ENCODE measurements around the gene CHST9. TPM values are rescaled to one million over a fixed set of nuclear protein-coding genes. Genes with fewer than 3 reads are reported as not detected.

CHST9 gene
- total and polyA plus RNA-seq, 2 of the 13 experiments (the other 11 are each of a cell fraction or from before 2014, with no cell fraction given) = 3.2 to 9.6 TPM

- no peak overlapping the region for H3K27ac ChIP-seq (ENCODE audit: extremely low read length, insufficient read depth, low read length)
- H3K4me3 ChIP-seq (replicated peaks in 1 of 3; ENCODE audit: insufficient read depth in 1 of 3, low read depth in 2 of 3, low read length in 3 of 3) = no peak overlapping the region
- no peak overlapping the region for H3K9ac ChIP-seq (ENCODE audit: insufficient read depth, low read depth, low read length)
- intact Hi-C loops (cut with micrococcal nuclease; ENCODE audit: unreplicated experiment) = no loop called here
- in situ Hi-C loops (cut with HindIII; ENCODE audit: extremely low pct_ligation_motif_present, low pct_unique_long_range_greater_than_20kb) = no loop called here
- DNase-seq (ENCODE audit: low spot score) = no peak
- peaks cover 16% of the 10 kb centered on the region for H3K9me3 ChIP-seq (ENCODE audit: low read length)
- no TSS peak for BruUV-seq (replicated peaks)
- no peaks in the 10 kb centered on the region for H3K4me1 ChIP-seq (ENCODE audit: insufficient read depth, low read length)
- no peaks in the 10 kb centered on the region for H3K27me3 ChIP-seq (ENCODE audit: control insufficient read depth in 1 of 2, insufficient read depth in 2 of 2, low read length in 2 of 2)
- H3K79me2 ChIP-seq (ENCODE audit: insufficient read depth, low read length) = no peaks in the 10 kb centered on the region
- FAIRE-seq = no peak
- no peaks in the 10 kb centered on the region for H4K20me1 ChIP-seq (ENCODE audit: insufficient read depth, low read length)
- ChIA-PET POLR2A (no interaction called here), CTCF (ENCODE audit: low intra/inter-chr PET ratio, low total read pairs) (no interaction called here)
- H3K4me2 ChIP-seq (ENCODE audit: low read depth, low read length) = no peak overlapping the region
- H3K36me3 ChIP-seq (replicated peaks in 1 of 2; ENCODE audit: control insufficient read depth in 1 of 2, insufficient read depth in 2 of 2, low read length in 2 of 2) = no peaks in the 10 kb centered on the region
- H2AFZ ChIP-seq (ENCODE audit: low read length) = no peak overlapping the region
- no peak for ATAC-seq
- TF ChIP-seq ZNF597 (CRISPR knock-in tag; IDR thresholded peaks at IDR 0.05) = no peak
- TF ChIP-seq, protein P1, sequence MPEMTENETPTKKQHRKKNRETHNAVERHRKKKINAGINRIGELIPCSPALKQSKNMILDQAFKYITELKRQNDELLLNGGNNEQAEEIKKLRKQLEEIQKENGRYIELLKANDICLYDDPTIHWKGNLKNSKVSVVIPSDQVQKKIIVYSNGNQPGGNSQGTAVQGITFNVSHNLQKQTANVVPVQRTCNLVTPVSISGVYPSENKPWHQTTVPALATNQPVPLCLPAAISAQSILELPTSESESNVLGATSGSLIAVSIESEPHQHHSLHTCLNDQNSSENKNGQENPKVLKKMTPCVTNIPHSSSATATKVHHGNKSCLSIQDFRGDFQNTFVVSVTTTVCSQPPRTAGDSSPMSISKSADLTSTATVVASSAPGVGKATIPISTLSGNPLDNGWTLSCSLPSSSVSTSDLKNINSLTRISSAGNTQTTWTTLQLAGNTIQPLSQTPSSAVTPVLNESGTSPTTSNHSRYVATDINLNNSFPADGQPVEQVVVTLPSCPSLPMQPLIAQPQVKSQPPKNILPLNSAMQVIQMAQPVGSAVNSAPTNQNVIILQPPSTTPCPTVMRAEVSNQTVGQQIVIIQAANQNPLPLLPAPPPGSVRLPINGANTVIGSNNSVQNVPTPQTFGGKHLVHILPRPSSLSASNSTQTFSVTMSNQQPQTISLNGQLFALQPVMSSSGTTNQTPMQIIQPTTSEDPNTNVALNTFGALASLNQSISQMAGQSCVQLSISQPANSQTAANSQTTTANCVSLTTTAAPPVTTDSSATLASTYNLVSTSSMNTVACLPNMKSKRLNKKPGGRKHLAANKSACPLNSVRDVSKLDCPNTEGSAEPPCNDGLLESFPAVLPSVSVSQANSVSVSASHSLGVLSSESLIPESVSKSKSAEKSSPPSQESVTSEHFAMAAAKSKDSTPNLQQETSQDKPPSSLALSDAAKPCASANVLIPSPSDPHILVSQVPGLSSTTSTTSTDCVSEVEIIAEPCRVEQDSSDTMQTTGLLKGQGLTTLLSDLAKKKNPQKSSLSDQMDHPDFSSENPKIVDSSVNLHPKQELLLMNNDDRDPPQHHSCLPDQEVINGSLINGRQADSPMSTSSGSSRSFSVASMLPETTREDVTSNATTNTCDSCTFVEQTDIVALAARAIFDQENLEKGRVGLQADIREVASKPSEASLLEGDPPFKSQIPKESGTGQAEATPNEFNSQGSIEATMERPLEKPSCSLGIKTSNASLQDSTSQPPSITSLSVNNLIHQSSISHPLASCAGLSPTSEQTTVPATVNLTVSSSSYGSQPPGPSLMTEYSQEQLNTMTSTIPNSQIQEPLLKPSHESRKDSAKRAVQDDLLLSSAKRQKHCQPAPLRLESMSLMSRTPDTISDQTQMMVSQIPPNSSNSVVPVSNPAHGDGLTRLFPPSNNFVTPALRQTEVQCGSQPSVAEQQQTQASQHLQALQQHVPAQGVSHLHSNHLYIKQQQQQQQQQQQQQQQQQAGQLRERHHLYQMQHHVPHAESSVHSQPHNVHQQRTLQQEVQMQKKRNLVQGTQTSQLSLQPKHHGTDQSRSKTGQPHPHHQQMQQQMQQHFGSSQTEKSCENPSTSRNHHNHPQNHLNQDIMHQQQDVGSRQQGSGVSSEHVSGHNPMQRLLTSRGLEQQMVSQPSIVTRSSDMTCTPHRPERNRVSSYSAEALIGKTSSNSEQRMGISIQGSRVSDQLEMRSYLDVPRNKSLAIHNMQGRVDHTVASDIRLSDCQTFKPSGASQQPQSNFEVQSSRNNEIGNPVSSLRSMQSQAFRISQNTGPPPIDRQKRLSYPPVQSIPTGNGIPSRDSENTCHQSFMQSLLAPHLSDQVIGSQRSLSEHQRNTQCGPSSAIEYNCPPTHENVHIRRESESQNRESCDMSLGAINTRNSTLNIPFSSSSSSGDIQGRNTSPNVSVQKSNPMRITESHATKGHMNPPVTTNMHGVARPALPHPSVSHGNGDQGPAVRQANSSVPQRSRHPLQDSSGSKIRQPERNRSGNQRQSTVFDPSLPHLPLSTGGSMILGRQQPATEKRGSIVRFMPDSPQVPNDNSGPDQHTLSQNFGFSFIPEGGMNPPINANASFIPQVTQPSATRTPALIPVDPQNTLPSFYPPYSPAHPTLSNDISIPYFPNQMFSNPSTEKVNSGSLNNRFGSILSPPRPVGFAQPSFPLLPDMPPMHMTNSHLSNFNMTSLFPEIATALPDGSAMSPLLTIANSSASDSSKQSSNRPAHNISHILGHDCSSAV (CRISPR knock-in tag; IDR thresholded peaks at IDR 0.05; ENCODE audit: borderline replicate concordance) = no peak
- TF ChIP-seq ZNF709 (CRISPR knock-in tag; IDR thresholded peaks at IDR 0.05) = no peak
- TF ChIP-seq SPEN (CRISPR knock-in tag; IDR thresholded peaks at IDR 0.05; ENCODE audit: low read depth) = no peak
- no peak for TF ChIP-seq ARNT2 (CRISPR knock-in tag; IDR thresholded peaks at IDR 0.05; ENCODE audit: low read depth)
- TF ChIP-seq FOXO4 (CRISPR knock-in tag; conservative IDR thresholded peaks at IDR 0.05) = no peak
- TF ChIP-seq ZNF614 (CRISPR knock-in tag; IDR thresholded peaks at IDR 0.05; ENCODE audit: borderline replicate concordance) = no peak
- TF ChIP-seq RERE (CRISPR knock-in tag; IDR thresholded peaks at IDR 0.05; ENCODE audit: low read depth) = no peak
Observed at GRCh38 chr18:26901020-26901419, 284.1 kb downstream of the CHST9 start.
